HG03439 (cell line): ENCODE measurements around the gene PCGF3.
"Not testable (repeated sequence)": the region's sequence is repeated elsewhere in the genome, so short reads cannot be mapped to it uniquely, and the experiment has no call there.

Experiments used
- ATAC-seq: cut with Tn5 transposase; IDR thresholded peaks from one replicate; pipeline ENCODE4 v1.9.1; 2021; ENCODE audit warnings: mild to moderate bottlenecking, moderate library complexity; ENCODE audit not compliant: unreplicated experiment

Gene PCGF3

GRCh38 chr4:721261-722168 is 15.9 kb downstream of the PCGF3 start:
- no peak for ATAC-seq

DNA sequence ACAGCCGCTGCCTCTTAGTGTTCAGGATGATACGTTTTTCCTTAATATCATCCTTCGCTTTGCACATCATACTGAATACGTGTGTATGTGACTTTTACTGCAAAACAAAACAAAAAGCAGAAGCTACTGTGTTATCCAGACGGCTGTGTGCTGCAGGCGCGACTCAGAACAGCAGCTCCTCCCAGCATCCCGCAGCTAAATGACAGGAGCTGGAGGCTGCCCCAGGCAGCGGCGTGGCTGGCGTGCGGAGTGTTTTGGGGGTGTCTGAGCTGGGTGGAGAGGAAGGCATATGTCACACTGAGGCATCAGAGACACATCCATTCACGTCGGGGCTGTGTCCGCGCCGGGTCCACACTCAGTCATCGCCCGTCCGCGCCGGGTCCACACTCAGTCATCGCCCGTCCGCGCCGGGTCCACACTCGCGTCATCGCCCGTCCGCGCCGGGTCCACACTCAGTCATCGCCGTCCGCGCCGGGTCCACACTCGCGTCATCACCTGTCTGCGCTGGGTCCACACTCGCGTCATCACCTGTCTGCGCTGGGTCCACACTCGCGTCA is 16.6 kb downstream of the PCGF3 start:
- no peak for ATAC-seq

DNA sequence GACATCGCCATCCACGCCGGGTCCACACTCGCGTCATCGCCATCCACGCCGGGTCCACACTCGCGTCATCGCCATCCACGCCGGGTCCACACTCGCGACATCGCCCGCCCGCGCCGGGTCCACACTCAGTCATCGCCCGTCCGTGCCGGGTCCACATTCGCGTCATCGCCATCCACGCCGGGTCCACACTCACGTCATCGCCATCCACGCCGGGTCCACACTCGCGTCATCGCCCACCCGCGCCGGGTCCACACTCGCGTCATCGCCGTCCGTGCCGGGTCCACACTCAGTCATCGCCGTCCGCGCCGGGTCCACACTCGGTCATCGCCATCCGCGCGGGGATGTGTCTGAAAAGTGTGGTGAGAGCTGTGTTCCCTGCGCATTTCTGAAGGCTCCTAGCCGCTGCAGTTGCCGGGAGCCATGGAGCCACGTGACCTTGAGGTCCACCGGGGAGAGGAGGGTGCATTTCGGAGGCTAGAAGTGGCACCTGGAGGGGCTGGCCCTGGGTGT is 17.3 kb downstream of the PCGF3 start:
- no peak for ATAC-seq

- ATAC-seq = no peak
Measured at GRCh38 chr4:723751-724530, 18.3 kb downstream of the PCGF3 start.

DNA sequence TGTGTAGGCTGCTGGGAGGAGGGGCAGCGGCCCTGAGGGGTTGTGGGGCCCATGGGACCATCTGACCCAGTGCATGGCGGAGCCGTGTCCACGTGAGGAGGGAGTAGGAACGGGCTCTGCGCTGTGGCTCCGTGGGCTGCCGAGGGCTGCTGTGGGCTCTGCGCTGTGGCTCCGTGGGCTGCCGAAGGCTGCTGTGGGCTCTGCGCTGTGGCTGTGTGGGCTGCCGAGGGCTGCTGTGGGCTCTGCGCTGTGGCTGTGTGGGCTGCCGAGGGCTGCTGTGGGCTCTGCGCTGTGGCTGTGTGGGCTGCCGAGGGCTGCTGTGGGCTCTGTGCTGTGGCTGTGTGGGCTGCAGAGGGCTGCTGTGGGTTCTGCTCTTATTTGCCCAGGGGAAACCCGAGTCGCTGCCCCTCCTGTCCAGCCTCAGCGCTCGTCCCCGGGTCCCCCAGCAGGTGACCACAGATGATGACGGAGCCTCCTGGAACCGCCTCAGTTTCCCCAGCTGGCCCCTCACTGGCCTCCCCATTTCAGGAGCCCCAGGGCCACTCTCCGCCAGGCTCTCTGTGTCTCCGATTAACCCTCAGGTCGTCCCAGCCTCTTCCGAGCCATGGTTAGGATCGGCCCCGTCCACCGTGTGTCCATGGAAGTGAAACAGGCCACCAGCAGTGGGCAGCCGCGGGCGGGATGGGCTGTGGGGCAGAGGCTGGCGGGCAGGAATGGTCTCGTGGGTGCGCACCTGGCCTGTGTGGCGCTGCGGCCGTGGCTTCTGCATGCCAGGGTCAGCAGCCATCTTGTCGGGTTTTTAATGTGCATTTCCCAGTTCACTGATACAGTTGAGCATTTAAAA is 20.0 kb downstream of the PCGF3 start:
- no peak for ATAC-seq

- ATAC-seq = no peak
Measured at GRCh38 chr4:726235-726787, 20.7 kb downstream of the PCGF3 start.

DNA sequence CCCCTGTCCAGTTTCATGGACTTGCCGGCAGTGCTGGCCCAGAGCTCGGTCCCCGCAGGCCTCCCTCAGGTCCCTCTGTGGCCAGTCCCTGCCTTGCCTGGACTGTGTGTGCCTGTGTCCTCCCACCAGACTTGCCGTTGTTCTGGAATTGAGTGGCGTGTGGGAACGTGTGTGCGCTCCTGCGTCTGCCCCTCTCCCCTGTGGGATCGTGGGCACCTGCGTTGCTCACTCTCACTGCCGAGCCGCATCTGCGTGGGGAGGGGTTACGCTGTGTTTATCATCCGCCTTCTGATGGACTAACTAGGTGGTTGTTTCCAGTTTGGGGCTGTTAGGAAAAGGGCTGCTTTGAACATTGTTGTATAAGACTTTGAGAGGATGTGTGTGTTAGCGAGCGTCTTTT is 21.2 kb downstream of the PCGF3 start:
- ATAC-seq = no peak

- ATAC-seq = no peak
Measured at GRCh38 chr4:727576-727975, 21.9 kb downstream of the PCGF3 start.

DNA sequence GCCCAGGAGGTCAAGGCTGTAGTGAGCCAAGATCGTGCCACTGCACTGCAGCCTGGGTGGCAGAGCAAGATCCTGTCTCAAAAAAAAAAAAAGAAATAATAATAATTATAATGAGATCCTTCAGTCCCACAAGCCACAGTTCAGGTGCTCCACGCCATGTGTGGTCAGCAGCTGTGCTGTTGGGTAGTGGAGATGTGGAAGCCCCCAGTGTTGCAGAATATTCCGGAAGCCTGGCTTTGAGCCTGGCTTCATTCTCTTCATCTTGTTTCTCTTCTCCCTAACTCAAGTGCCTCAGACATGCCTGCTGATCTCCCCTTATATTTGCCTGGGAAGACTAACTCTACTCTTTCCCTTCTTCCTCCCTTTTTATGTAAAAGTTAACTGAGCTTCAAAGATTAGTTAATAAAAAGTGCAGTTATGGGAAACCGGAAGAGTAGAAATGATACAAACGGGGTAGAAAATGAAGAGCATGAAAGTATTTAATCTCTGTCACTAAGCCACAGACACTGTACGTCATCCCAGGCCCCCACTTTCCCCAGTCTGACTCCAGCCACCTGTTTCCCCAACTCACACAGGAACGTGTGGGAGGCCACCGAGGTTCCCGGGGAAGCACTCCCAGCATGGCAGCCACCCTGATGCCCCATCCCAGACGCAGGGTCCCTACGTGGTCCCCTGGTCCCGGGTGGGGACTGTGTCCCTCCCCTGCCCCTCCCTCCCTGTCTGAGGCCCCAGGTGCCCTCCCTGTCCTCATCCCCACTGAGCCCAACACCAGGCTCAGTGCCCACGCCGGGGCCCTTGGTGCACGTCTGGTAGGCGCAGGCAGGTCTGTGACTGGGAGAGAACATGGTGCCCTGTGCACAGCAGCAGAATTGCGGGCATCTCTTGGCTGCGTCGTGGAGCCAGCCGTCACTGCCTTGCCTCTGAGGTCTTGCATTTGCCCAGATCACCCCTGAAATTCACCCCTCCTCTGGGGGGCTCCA is 24.0 kb downstream of the PCGF3 start:
- ATAC-seq = no peak

DNA sequence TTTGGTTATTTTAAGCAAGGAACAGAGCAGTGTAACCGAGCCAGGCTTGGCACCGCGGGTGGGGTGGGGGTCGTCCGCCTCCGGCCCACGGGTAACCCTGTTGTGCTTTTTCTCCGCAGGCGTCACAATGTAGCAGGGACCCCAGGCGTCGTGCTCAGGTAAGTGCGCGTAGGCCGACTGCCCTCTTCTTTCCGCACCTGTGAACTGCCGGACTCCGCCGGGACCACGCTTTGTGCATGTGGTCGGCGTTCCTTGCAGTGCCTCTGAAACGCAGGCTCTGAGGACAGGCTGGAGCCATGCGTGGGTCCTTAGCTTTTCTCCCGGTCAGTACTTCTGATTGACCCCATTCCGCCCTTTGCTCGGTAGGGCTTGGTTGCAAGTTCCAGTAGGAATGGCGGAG is 24.9 kb downstream of the PCGF3 start:
- ATAC-seq = no peak

GRCh38 chr4:730946-731904 is 25.6 kb downstream of the PCGF3 start:
- not testable (repeated sequence) for ATAC-seq

DNA sequence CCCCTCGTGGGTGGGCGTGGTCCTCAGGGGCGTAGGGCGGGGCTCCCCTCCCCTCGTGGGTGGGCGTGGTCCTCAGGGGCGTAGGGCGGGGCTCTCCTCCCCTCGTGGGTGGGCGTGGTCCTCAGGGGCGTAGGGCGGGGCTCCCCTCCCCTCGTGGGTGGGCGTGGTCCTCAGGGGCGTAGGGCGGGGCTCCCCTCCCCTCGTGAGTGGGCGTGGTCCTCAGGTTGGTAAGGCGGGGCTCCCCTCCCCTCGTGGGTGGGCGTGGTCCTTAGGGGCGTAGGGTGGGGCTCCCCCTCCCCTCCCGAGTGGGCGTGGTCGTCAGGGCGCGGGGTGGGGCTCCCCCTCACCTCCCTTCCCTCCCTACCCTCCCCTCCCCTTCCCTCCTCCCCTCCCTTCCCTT is 26.3 kb downstream of the PCGF3 start:
- not testable (repeated sequence) for ATAC-seq

DNA sequence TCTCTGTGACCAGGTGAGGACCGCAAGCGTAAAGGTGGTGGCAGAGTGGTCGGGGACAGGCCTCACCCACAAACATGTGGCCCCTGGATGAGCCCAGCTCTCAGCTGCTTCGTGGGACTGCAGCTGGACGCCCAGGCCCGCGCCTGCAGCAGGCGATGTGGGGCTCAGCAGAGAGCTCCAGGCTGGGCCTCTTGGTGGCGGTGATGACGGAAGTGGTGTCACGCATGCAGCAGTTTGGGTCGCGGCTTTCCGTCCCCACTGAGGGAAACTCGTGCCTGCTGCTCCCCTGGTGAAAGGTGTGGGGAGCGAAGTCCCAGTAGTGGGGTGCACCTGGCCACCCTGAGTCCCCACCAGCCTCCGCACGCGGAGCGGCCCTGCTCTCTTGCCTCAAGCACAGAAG is 26.9 kb downstream of the PCGF3 start:
- no peak for ATAC-seq

GRCh38 chr4:732911-733630 is 27.4 kb downstream of the PCGF3 start:
- ATAC-seq = no peak

GRCh38 chr4:733631-733980 is 28.0 kb downstream of the PCGF3 start:
- no peak for ATAC-seq

DNA sequence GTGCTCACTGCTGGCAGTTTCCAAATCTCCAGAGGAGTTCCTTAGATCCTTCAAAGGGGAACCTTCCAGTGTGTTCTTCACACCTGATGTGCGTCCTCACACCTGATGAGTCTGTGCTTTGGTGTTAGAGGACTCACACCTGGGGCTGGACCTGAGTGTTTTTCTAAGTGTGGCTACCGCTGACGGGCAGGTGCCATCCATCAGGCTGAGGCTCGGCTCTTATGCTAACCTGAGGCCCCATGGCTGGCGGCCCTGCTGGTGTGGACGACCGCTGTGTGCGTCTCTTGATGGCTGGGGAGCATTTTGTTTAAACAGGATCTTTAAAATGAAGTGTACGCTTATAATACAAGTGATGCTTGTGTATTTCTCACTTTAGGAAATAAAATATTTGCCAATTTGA is 28.4 kb downstream of the PCGF3 start:
- no peak for ATAC-seq

GRCh38 chr4:734951-735350 is 29.3 kb downstream of the PCGF3 start:
- ATAC-seq = no peak
